ENCODE results near the gene CNGA1. TPM values are rescaled to one million over a fixed set of nuclear protein-coding genes. Genes with fewer than 3 reads are reported as not detected.

The CNGA1 gene
- total and polyA plus RNA-seq, 4 donors: 0.75 to 5.5 (median 1.6) TPM; not detected in 1

Other genes with a start within 250 kb of the CNGA1 start
- under 1 TPM; 0.52 to 0.84 TPM for gene CORIN, start 178.6 kb downstream of the CNGA1 start, total RNA-seq
- gene CORIN, start 178.6 kb downstream of the CNGA1 start, polyA plus RNA-seq: 1 to 10 TPM in 1 of 2 donors, under 1 TPM in 1; 0.13 to 1.5 TPM
- gene NFXL1, start 102.1 kb downstream of the CNGA1 start, total RNA-seq: 10 to 100 TPM; 13.7 to 16.7 TPM
- 1 to 10 TPM; 6.0 to 8.2 TPM for gene NFXL1, start 102.1 kb downstream of the CNGA1 start, polyA plus RNA-seq
- 1 to 10 TPM in 1 of 2 donors, under 1 TPM in 1; 0.81 to 1.1 TPM for gene NIPAL1, start 91 bp upstream of the CNGA1 start, total RNA-seq
- 1 to 10 TPM in 1 of 2 donors, not detected in 1; 2.3 TPM for gene NIPAL1, start 91 bp upstream of the CNGA1 start, polyA plus RNA-seq
- gene TXK, start 117.6 kb upstream of the CNGA1 start, total RNA-seq: 1 to 10 TPM; 2.3 to 6.8 TPM
- 1 to 10 TPM in 1 of 2 donors, under 1 TPM in 1; 0.87 to 1.4 TPM for gene TXK, start 117.6 kb upstream of the CNGA1 start, polyA plus RNA-seq